Karpas-422 (cell line): Measurements from ENCODE around the gene COMMD2. TPM values are rescaled to one million over a fixed set of nuclear protein-coding genes. Genes with fewer than 3 reads are reported as not detected.

ENCODE experiments used
- DNase-seq: peaks from one replicate; pipeline ENCODE4 v3.0.0-alpha.2; 2015
- H2AFZ ChIP-seq: fragments of 200-600 bp; sonication (generic); 2 replicates; pipeline ENCODE4 v1.6.1; 2014; ENCODE audit warnings: antibody characterized with exemption, low read length, mixed read lengths
- H3K27ac ChIP-seq: fragments of 200-600 bp; sonication (generic); 2 replicates; pipeline ENCODE4 v1.5.1; 2014; ENCODE audit warnings: mild to moderate bottlenecking, low read length, moderate library complexity
- H3K27me3 ChIP-seq: fragments of 200-600 bp; sonication (generic); 2 replicates; pipeline ENCODE4 v1.6.1; 2014; ENCODE audit warnings: low read length, mixed read lengths
- H3K36me3 ChIP-seq: fragments of 200-600 bp; sonication (generic); 2 replicates; pipeline ENCODE4 v1.6.1; 2014; ENCODE audit warnings: low read length, mixed read lengths; ENCODE audit not compliant: insufficient read depth
- H3K4me1 ChIP-seq: fragments of 200-600 bp; sonication (generic); 2 replicates; pipeline ENCODE4 v1.6.1; 2014; ENCODE audit warnings: mild to moderate bottlenecking, low read length, mixed read lengths
- H3K4me2 ChIP-seq: fragments of 200-600 bp; sonication (generic); 2 replicates; pipeline ENCODE4 v1.6.1; 2014; ENCODE audit warnings: low read length, low read depth, mild to moderate bottlenecking; ENCODE audit not compliant: poor library complexity, severe bottlenecking
- H3K4me3 ChIP-seq: fragments of 200-600 bp; sonication (generic); 2 replicates; pipeline ENCODE4 v1.5.1; 2014; ENCODE audit warnings: mild to moderate bottlenecking, antibody characterized with exemption, low read length, mixed read lengths
- H3K79me2 ChIP-seq: fragments of 200-600 bp; sonication (generic); 2 replicates; pipeline ENCODE4 v1.6.1; 2014; ENCODE audit warnings: mild to moderate bottlenecking, low read length, mixed read lengths
- H3K9ac ChIP-seq: fragments of 200-600 bp; sonication (generic); 2 replicates; pipeline ENCODE4 v1.6.0; 2014; ENCODE audit warnings: low read length
- H3K9me2 ChIP-seq: fragments of 200-600 bp; sonication (generic), shearing (Covaris generic); replicated peaks from 2 replicates; pipeline ENCODE4 v1.6.0; 2014; ENCODE audit warnings: mild to moderate bottlenecking, low read length, moderate library complexity; ENCODE audit not compliant: insufficient read depth
- H3K9me3 ChIP-seq: fragments of 300-700, 200-600 bp; sonication (generic); 2 replicates; pipeline ENCODE4 v1.6.1; 2014; ENCODE audit warnings: low read length, mixed read lengths
- H4K20me1 ChIP-seq: fragments of 200-600 bp; sonication (generic); 2 replicates; pipeline ENCODE4 v1.6.1; 2014; ENCODE audit warnings: mild to moderate bottlenecking, antibody characterized with exemption, low read length, low read depth; ENCODE audit not compliant: insufficient read depth
- total RNA-seq: library from RNA; depleted of rRNA; stranded (reverse); fragments of >200 nt; shearing (Covaris generic); gene quantifications from 2 replicates; pipeline ENCODE4 v1.2.3, GENCODE V29; 2014; ENCODE audit warnings: low replicate concordance

COMMD2 gene
- total RNA-seq, 1 experiment from 2014 or later, result 33.8 TPM

GRCh38 chr3:149784064-149784704 lies 31.9 kb upstream of the COMMD2 start:
- H3K27me3 ChIP-seq, result no peaks in the 10 kb centered on the region
- H3K4me2 ChIP-seq, result no peak overlapping the region
- no peak overlapping the region for H3K4me3 ChIP-seq
- H3K36me3 ChIP-seq, result no peaks in the 10 kb centered on the region
- DNase-seq, result no peak
- no peak overlapping the region for H3K27ac ChIP-seq
- H3K9me2 ChIP-seq, result no peaks in the 10 kb centered on the region
- no peaks in the 10 kb centered on the region for H4K20me1 ChIP-seq
- peaks cover 20% of the 10 kb centered on the region for H3K4me1 ChIP-seq
- H3K9ac ChIP-seq, result no peak overlapping the region
- H2AFZ ChIP-seq, result no peak overlapping the region
- no peaks in the 10 kb centered on the region for H3K79me2 ChIP-seq
- no peaks in the 10 kb centered on the region for H3K9me3 ChIP-seq

GRCh38 chr3:149783576-149783975 lies 31.3 kb upstream of the COMMD2 start:
- no peak overlapping the region for H3K4me2 ChIP-seq
- H3K36me3 ChIP-seq, result no peaks in the 10 kb centered on the region
- H3K4me3 ChIP-seq, result no peak overlapping the region
- H3K9me2 ChIP-seq, result no peaks in the 10 kb centered on the region
- no peaks in the 10 kb centered on the region for H4K20me1 ChIP-seq
- H3K4me1 ChIP-seq, result peaks cover 20% of the 10 kb centered on the region
- no peaks in the 10 kb centered on the region for H3K9me3 ChIP-seq
- H3K27ac ChIP-seq, result no peak overlapping the region
- no peaks in the 10 kb centered on the region for H3K27me3 ChIP-seq
- no peak overlapping the region for H3K9ac ChIP-seq
- no peak for DNase-seq
- no peaks in the 10 kb centered on the region for H3K79me2 ChIP-seq
- H2AFZ ChIP-seq, result no peak overlapping the region

DNA sequence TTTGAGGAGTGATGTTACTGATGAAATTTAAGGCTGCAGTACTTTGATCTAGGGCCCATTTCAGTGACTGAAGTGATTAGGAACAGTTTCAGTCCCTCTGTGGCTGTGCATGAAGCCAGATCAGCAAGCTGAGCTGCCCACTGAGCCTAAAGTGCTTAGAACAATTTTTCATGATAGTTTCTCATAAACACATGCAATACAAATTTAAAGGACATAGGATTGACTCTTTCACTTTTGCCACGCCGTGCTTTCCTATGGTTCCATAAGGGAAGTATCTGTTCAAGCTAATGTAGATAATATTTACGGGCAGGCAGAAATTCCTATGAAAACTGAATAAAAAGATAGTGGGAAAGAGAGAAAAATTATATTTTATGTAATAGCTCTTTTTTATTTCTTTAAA lies 29.5 kb upstream of the COMMD2 start:
- H3K27ac ChIP-seq, result peak overlapping the region; percentile 43; the same call in 1 of the 2 replicates
- H3K4me1 ChIP-seq, result peaks cover 20% of the 10 kb centered on the region
- no peaks in the 10 kb centered on the region for H4K20me1 ChIP-seq
- peak overlapping the region; percentile 5; the same call in 1 of the 2 replicates for H3K9ac ChIP-seq
- H3K79me2 ChIP-seq, result no peaks in the 10 kb centered on the region
- no peaks in the 10 kb centered on the region for H3K9me2 ChIP-seq
- peak overlapping the region; percentile 27; the same call in 1 of the 2 replicates for H3K4me3 ChIP-seq
- H2AFZ ChIP-seq, result peak overlapping the region; percentile 99
- no peaks in the 10 kb centered on the region for H3K9me3 ChIP-seq
- no peaks in the 10 kb centered on the region for H3K27me3 ChIP-seq
- peak overlapping the region; percentile 59 for H3K4me2 ChIP-seq
- DNase-seq, result no peak
- H3K36me3 ChIP-seq, result no peaks in the 10 kb centered on the region

GRCh38 chr3:149781211-149781610 lies 28.9 kb upstream of the COMMD2 start:
- Histone ChIP-seq H3K36me3 (no peaks in the 10 kb centered on the region), H2AFZ (peak overlapping the region; percentile 99), H3K4me2 (peak overlapping the region; percentile 59), H3K27me3 (no peaks in the 10 kb centered on the region), H3K79me2 (no peaks in the 10 kb centered on the region), H3K4me3 (peak overlapping the region; percentile 27), H4K20me1 (no peaks in the 10 kb centered on the region), H3K9me2 (no peaks in the 10 kb centered on the region), H3K27ac (peak overlapping the region; percentile 43; the same call in 1 of the 2 replicates), H3K9me3 (no peaks in the 10 kb centered on the region), H3K4me1 (peaks cover 20% of the 10 kb centered on the region), H3K9ac (peak overlapping the region; percentile 5; the same call in 1 of the 2 replicates)
- DNase-seq, result peak; percentile 80

- peaks cover 20% of the 10 kb centered on the region for H3K4me1 ChIP-seq
- no peak overlapping the region for H2AFZ ChIP-seq
- H4K20me1 ChIP-seq, result no peaks in the 10 kb centered on the region
- H3K79me2 ChIP-seq, result no peaks in the 10 kb centered on the region
- H3K9me2 ChIP-seq, result no peaks in the 10 kb centered on the region
- no peak overlapping the region for H3K27ac ChIP-seq
- H3K9me3 ChIP-seq, result no peaks in the 10 kb centered on the region
- H3K4me3 ChIP-seq, result no peak overlapping the region
- DNase-seq, result no peak
- no peaks in the 10 kb centered on the region for H3K36me3 ChIP-seq
- no peak overlapping the region for H3K9ac ChIP-seq
- no peaks in the 10 kb centered on the region for H3K27me3 ChIP-seq
- no peak overlapping the region for H3K4me2 ChIP-seq
These were observed 25.3 kb upstream of the COMMD2 start for GRCh38 chr3:149777414-149778214.

DNA sequence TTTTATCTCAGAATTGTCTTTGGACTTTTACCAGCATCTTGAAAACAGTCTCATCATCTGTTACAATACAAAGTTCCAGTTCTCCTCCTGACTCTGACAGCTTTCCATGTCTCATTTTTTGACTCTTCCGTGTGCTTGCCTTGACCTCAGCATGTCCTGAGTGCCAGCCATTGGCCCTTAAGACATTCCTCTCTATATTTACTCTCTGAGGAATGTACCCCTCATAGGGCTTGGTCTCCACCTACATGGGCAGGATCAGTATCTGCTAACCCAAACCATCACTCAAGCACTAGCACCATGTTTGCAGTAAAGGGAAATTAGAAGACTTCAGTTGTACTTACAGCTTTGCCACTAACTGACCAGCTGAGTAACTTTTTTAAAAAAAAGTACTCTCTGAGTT lies 23.9 kb upstream of the COMMD2 start:
- Histone ChIP-seq H3K79me2 (no peaks in the 10 kb centered on the region), H4K20me1 (no peaks in the 10 kb centered on the region), H3K36me3 (no peaks in the 10 kb centered on the region), H2AFZ (no peak overlapping the region), H3K27me3 (no peaks in the 10 kb centered on the region), H3K9ac (no peak overlapping the region), H3K9me3 (no peaks in the 10 kb centered on the region), H3K4me3 (no peak overlapping the region), H3K27ac (no peak overlapping the region), H3K9me2 (no peaks in the 10 kb centered on the region), H3K4me1 (peaks cover 13% of the 10 kb centered on the region), H3K4me2 (no peak overlapping the region)
- no peak for DNase-seq

- Histone ChIP-seq H3K4me1 (no peaks in the 10 kb centered on the region), H3K36me3 (no peaks in the 10 kb centered on the region), H2AFZ (no peak overlapping the region), H3K9me2 (no peaks in the 10 kb centered on the region), H3K9me3 (no peaks in the 10 kb centered on the region), H4K20me1 (no peaks in the 10 kb centered on the region), H3K27me3 (no peaks in the 10 kb centered on the region), H3K79me2 (no peaks in the 10 kb centered on the region), H3K4me2 (no peak overlapping the region), H3K27ac (no peak overlapping the region), H3K4me3 (no peak overlapping the region), H3K9ac (no peak overlapping the region)
- no peak for DNase-seq
These were observed 20.6 kb upstream of the COMMD2 start for GRCh38 chr3:149772861-149773260.

DNA sequence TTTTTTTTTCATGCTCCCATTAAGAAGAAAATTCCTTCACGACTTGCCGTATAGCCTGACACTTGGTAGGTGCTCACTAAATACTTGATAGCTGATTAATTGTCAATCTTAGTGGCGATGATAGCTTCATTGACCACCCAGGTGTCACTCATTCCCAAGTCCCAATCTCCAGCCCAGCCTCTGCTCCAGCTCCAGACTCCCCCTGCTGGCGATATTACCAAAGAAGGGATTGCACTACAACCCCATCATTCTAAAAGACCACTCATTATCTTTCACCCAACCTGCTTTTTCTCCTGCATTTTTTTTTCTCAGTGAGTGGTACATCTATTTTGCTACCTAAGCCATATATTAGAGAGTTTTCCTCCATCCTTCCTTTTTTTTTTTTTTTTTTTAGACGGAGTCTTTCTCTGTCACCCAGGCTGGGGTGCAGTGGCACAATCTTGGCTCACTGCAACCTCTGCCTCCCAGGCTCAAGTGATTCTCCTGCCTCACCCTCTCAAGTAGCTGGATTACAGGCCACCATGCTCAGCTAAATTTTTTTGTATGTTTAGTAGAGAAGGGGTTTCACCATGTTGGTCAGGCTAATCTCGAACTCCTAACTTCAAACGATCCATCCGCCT lies 19.5 kb upstream of the COMMD2 start:
- peak; percentile 77 for DNase-seq
- Histone ChIP-seq H3K4me2 (no peak overlapping the region), H3K79me2 (no peaks in the 10 kb centered on the region), H3K9ac (no peak overlapping the region), H3K9me2 (no peaks in the 10 kb centered on the region), H4K20me1 (no peaks in the 10 kb centered on the region), H3K4me3 (no peak overlapping the region), H3K27me3 (no peaks in the 10 kb centered on the region), H2AFZ (no peak overlapping the region), H3K4me1 (no peaks in the 10 kb centered on the region), H3K27ac (no peak overlapping the region), H3K9me3 (no peaks in the 10 kb centered on the region), H3K36me3 (no peaks in the 10 kb centered on the region)
